HepG2 (cell line): ENCODE data around the gene ACSF3. TPM values are rescaled to one million over a fixed set of nuclear protein-coding genes. Genes with fewer than 3 reads are reported as not detected.

Experiments used
- ATF5 ChIP-seq: sonication (generic); formaldehyde crosslinking; IDR thresholded peaks from 2 replicates; pipeline ENCODE4 v1.4.0; 2020; ENCODE audit warnings: mild to moderate bottlenecking, low read depth, missing genetic modification reagents
- CBX2 ChIP-seq, 2 experiments: fragments of 200-600 bp in 1 of 2; sonication (generic); formaldehyde crosslinking in 1 of 2; IDR thresholded peaks; 2 replicates each; pipeline versions ENCODE4 v1.7.0 to v1.8.1; 2018 to 2022; ENCODE audit warnings: low read depth in 2 of 2, low read length in 1 of 2, mild to moderate bottlenecking in 1 of 2, missing genetic modification reagents in 1 of 2
- DRAP1 ChIP-seq: IDR thresholded peaks from 2 replicates; pipeline ENCODE4 v1.6.1; 2016; ENCODE audit warnings: missing genetic modification reagents, missing compliant biosample characterization
- ETV5 ChIP-seq: IDR thresholded peaks from 2 replicates; pipeline ENCODE4 v1.6.1; 2018; ENCODE audit warnings: missing biosample characterization, missing genetic modification reagents, inconsistent platforms, borderline replicate concordance
- FOXO4 ChIP-seq: sonication (generic); formaldehyde crosslinking; conservative IDR thresholded peaks from 2 replicates; pipeline ENCODE4 v1.8.1; 2023; ENCODE audit warnings: missing genetic modification reagents
- HDAC6 ChIP-seq: fragments of 200-600 bp; sonication (generic); IDR thresholded peaks from 2 replicates; pipeline ENCODE4 v1.7.0; 2017; ENCODE audit warnings: mild to moderate bottlenecking, antibody characterized with exemption, low read length, low read depth
- IRX3 ChIP-seq: sonication (generic); formaldehyde crosslinking; IDR thresholded peaks from 2 replicates; pipeline ENCODE4 v1.8.1; 2023; ENCODE audit warnings: mild to moderate bottlenecking, low read depth, missing genetic modification reagents, borderline replicate concordance
- JARID2 ChIP-seq: sonication (generic); formaldehyde crosslinking; IDR thresholded peaks from 2 replicates; pipeline ENCODE4 v1.8.1; 2023; ENCODE audit warnings: missing genetic modification reagents, inconsistent platforms; ENCODE audit not compliant: insufficient replicate concordance
- PATZ1 ChIP-seq: sonication (generic); formaldehyde crosslinking; IDR thresholded peaks from 2 replicates; pipeline ENCODE4 v1.4.0; 2020; ENCODE audit warnings: missing genetic modification reagents
- RBM39 ChIP-seq: fragments of 200-400 bp; formaldehyde crosslinking; IDR thresholded peaks from one replicate; pipeline ENCODE4 v1.6.1; 2018; ENCODE audit warnings: antibody characterized with exemption, mild to moderate bottlenecking, low read depth, low read length; ENCODE audit not compliant: poor library complexity, severe bottlenecking
- TAF15 ChIP-seq: fragments of 200-400 bp; formaldehyde crosslinking; IDR thresholded peaks from one replicate; pipeline ENCODE4 v1.6.1; 2018; ENCODE audit warnings: mild to moderate bottlenecking, low read depth, low read length; ENCODE audit not compliant: poor library complexity, severe bottlenecking
- TEF ChIP-seq: sonication (generic); formaldehyde crosslinking; IDR thresholded peaks from 2 replicates; pipeline ENCODE4 v1.5.0; 2020; ENCODE audit warnings: missing genetic modification reagents
- ZNF234 ChIP-seq: sonication (generic); formaldehyde crosslinking; conservative IDR thresholded peaks from 2 replicates; pipeline ENCODE4 v1.5.1; 2020; ENCODE audit warnings: mild to moderate bottlenecking, missing genetic modification reagents
- ZNF276 ChIP-seq: sonication (generic); formaldehyde crosslinking; IDR thresholded peaks from 2 replicates; pipeline ENCODE4 v1.4.0; 2020; ENCODE audit warnings: mild to moderate bottlenecking, low read depth, missing genetic modification reagents
- ZNF562 ChIP-seq: sonication (generic); formaldehyde crosslinking; IDR thresholded peaks from 2 replicates; pipeline ENCODE4 v1.8.0; 2022; ENCODE audit warnings: missing genetic modification reagents, borderline replicate concordance
- ZNF670 ChIP-seq: sonication (generic); formaldehyde crosslinking; IDR thresholded peaks from 2 replicates; pipeline ENCODE4 v1.8.0; 2022; ENCODE audit warnings: mild to moderate bottlenecking, missing genetic modification reagents, borderline replicate concordance
- ZNF841 ChIP-seq: sonication (generic); formaldehyde crosslinking; IDR thresholded peaks from 2 replicates; pipeline ENCODE4 v1.8.1; 2023; ENCODE audit warnings: missing genetic modification reagents, borderline replicate concordance
- polyA plus RNA-seq, 8 experiments: library from polyadenylated mRNA; depleted of rRNA in 3 of 8; stranded (reverse) in 7 of 8; unstranded in 1 of 8; fragments of >200 nt; fragmentation: Illumina TruSeq in 4 of 8; extraction: Trizol in 4 of 8; gene quantifications; 2 replicates each; pipeline versions ENCODE4 v1.2.1 to v1.2.3, GENCODE V29; 2011 to 2016; ENCODE audit warnings: low read depth in 4 of 8, missing spikeins in 1 of 8, mixed read lengths in 1 of 8; ENCODE audit not compliant: insufficient read depth in 1 of 8
- total RNA-seq, 5 experiments: library from RNA; depleted of rRNA; stranded (reverse); fragments of >200 nt; fragmentation: Illumina TruSeq; extraction: Trizol; gene quantifications; 2 replicates each; pipeline ENCODE4 v1.2.3, GENCODE V29; 2016; ENCODE audit warnings: low read depth in 1 of 5

ACSF3 gene
- total and polyA plus RNA-seq, 2 of the 13 experiments (the other 11 are each of a cell fraction or from before 2014, with no cell fraction given), result 14.9 to 30.6 TPM

- no peak for TF ChIP-seq FOXO4 (CRISPR knock-in tag)
- peak; percentile 70 for TF ChIP-seq ETV5
- peak; percentile 84 for TF ChIP-seq PATZ1
- TF ChIP-seq JARID2, result no peak
- TF ChIP-seq HDAC6, result no peak
- no peak for TF ChIP-seq RBM39
- no peak; the same call in 1 of the 2 replicates for TF ChIP-seq TEF (CRISPR knock-in tag)
- TF ChIP-seq DRAP1, result 0 out of 2 replicates have a peak, but pooled peaks have one; percentile 26
- no peak for TF ChIP-seq ZNF562 (CRISPR knock-in tag)
- 0 out of 2 replicates have a peak, but pooled peaks have one; percentile 48 for TF ChIP-seq ATF5 (CRISPR knock-in tag)
- TF ChIP-seq CBX2 (IDR thresholded peaks at IDR 0.05; ENCODE audit: low read depth, low read length), result no peak
- TF ChIP-seq CBX2 (CRISPR knock-in tag; IDR thresholded peaks at IDR 0.05; ENCODE audit: low read depth), result no peak
- TF ChIP-seq ZNF841 (CRISPR knock-in tag), result no peak; the same call in 1 of the 2 replicates
- peak; percentile 74; the same call in 1 of the 2 replicates for TF ChIP-seq ZNF276 (CRISPR knock-in tag)
- 0 out of 2 replicates have a peak, but pooled peaks have one; percentile 22 for TF ChIP-seq ZNF234 (CRISPR knock-in tag)
- no peak for TF ChIP-seq ZNF670 (CRISPR knock-in tag)
- TF ChIP-seq IRX3 (CRISPR knock-in tag), result no peak
- TF ChIP-seq TAF15, result no peak
These were observed 97.6 kb downstream of the ACSF3 start (continued) for GRCh38 chr16:89191033-89191900.
